HepG2 (cell line): ENCODE data around the gene ZNF322. TPM values are rescaled to one million over a fixed set of nuclear protein-coding genes. Genes with fewer than 3 reads are reported as not detected.

Source experiments
- ARNT ChIP-seq: fragments of 450-650 bp; IDR thresholded peaks from 2 replicates; pipeline ENCODE4 v1.6.1; 2017
- CBX1 ChIP-seq: IDR thresholded peaks from one replicate; pipeline ENCODE4 v1.6.1; 2016; ENCODE audit warnings: antibody characterized with exemption, low read depth
- CHD4 ChIP-seq: fragments of 200-600 bp; sonication (generic); IDR thresholded peaks from 2 replicates; pipeline ENCODE4 v1.7.0; 2017; ENCODE audit warnings: mild to moderate bottlenecking, low read length, borderline replicate concordance
- FOXA3 ChIP-seq: IDR thresholded peaks from 2 replicates; pipeline ENCODE4 v1.6.1; 2016; ENCODE audit warnings: missing genetic modification reagents, missing compliant biosample characterization
- GTF2F1 ChIP-seq: fragments of 150-350 bp; IDR thresholded peaks from 2 replicates; pipeline ENCODE4 v1.6.1; 2014; ENCODE audit warnings: low read length
- HMG20A ChIP-seq: IDR thresholded peaks from 2 replicates; pipeline ENCODE4 v1.6.1; 2016; ENCODE audit warnings: borderline replicate concordance
- KDM2A ChIP-seq: sonication (generic); formaldehyde crosslinking; IDR thresholded peaks from 2 replicates; pipeline ENCODE4 v1.4.0; 2020; ENCODE audit warnings: low read depth, missing genetic modification reagents, borderline replicate concordance
- KDM4B ChIP-seq: sonication (generic); formaldehyde crosslinking; IDR thresholded peaks from 2 replicates; pipeline ENCODE4 v1.4.0; 2020; ENCODE audit warnings: missing genetic modification reagents
- KDM6A ChIP-seq: IDR thresholded peaks from 2 replicates; pipeline ENCODE4 v1.6.1; 2016; ENCODE audit warnings: low read depth
- KMT2B ChIP-seq: IDR thresholded peaks from 2 replicates; pipeline ENCODE4 v1.6.1; 2016; ENCODE audit warnings: missing genetic modification reagents, missing compliant biosample characterization
- MEIS1 ChIP-seq: sonication (generic); formaldehyde crosslinking; IDR thresholded peaks from 2 replicates; pipeline ENCODE4 v1.9.0; 2021; ENCODE audit warnings: mild to moderate bottlenecking, missing genetic modification reagents, moderate library complexity, borderline replicate concordance
- MXD4 ChIP-seq: IDR thresholded peaks from 2 replicates; pipeline ENCODE4 v1.6.1; 2016; ENCODE audit warnings: mild to moderate bottlenecking, missing biosample characterization, missing genetic modification reagents
- MZF1 ChIP-seq: sonication (generic); formaldehyde crosslinking; IDR thresholded peaks from 2 replicates; pipeline ENCODE4 v1.8.1; 2023; ENCODE audit warnings: mild to moderate bottlenecking, missing genetic modification reagents, borderline replicate concordance
- NKX3-1 ChIP-seq: sonication (generic); formaldehyde crosslinking; IDR thresholded peaks from 2 replicates; pipeline ENCODE4 v1.5.0; 2020; ENCODE audit warnings: missing genetic modification reagents
- SKI ChIP-seq: fragments of 450-650 bp; IDR thresholded peaks from one replicate; pipeline ENCODE4 v1.6.1; 2018; ENCODE audit warnings: mild to moderate bottlenecking; ENCODE audit not compliant: partially characterized antibody
- SP1 ChIP-seq, 2 experiments: fragments of 450-650 bp in 1 of 2; sonication (generic) in 1 of 2; formaldehyde crosslinking in 1 of 2; IDR thresholded peaks; 2 replicates each; pipeline versions ENCODE4 v1.4.0 to v1.6.1; 2016 to 2020; ENCODE audit warnings: missing genetic modification reagents in 1 of 2
- SRF ChIP-seq: IDR thresholded peaks from 2 replicates; pipeline ENCODE4 v1.6.1; 2011; ENCODE audit warnings: mild to moderate bottlenecking, low read depth, low read length, moderate library complexity
- SRY ChIP-seq: sonication (generic); formaldehyde crosslinking; IDR thresholded peaks from 2 replicates; pipeline ENCODE4 v1.8.0; 2022; ENCODE audit warnings: mild to moderate bottlenecking, missing genetic modification reagents
- TCF7L2 ChIP-seq: IDR thresholded peaks from 2 replicates; pipeline ENCODE4 v1.6.1; 2011; ENCODE audit warnings: mild to moderate bottlenecking, low read depth, low read length, moderate library complexity
- TMF1 ChIP-seq: sonication (generic); formaldehyde crosslinking; IDR thresholded peaks from 2 replicates; pipeline ENCODE4 v1.8.1; 2022; ENCODE audit warnings: low read depth, missing genetic modification reagents
- YEATS2 ChIP-seq: sonication (generic); formaldehyde crosslinking; IDR thresholded peaks from 2 replicates; pipeline ENCODE4 v1.4.0; 2020; ENCODE audit warnings: missing genetic modification reagents, borderline replicate concordance
- ZBTB7B ChIP-seq: sonication (generic); formaldehyde crosslinking; IDR thresholded peaks from 2 replicates; pipeline ENCODE4 v1.4.0; 2020; ENCODE audit warnings: missing genetic modification reagents
- ZFYVE20 ChIP-seq: sonication (generic); formaldehyde crosslinking; IDR thresholded peaks from 2 replicates; pipeline ENCODE4 v1.8.0; 2023; ENCODE audit warnings: low read depth, mild to moderate bottlenecking, moderate library complexity, missing genetic modification reagents, borderline replicate concordance
- ZNF205 ChIP-seq: IDR thresholded peaks from 2 replicates; pipeline ENCODE4 v1.6.1; 2018; ENCODE audit warnings: missing biosample characterization, missing genetic modification reagents
- ZNF547 ChIP-seq: sonication (generic); formaldehyde crosslinking; IDR thresholded peaks from 2 replicates; pipeline ENCODE4 v1.5.1; 2020; ENCODE audit warnings: mild to moderate bottlenecking, missing genetic modification reagents
- polyA plus RNA-seq, 8 experiments: library from polyadenylated mRNA; depleted of rRNA in 3 of 8; stranded (reverse) in 7 of 8; unstranded in 1 of 8; fragments of >200 nt; fragmentation: Illumina TruSeq in 4 of 8; extraction: Trizol in 4 of 8; gene quantifications; 2 replicates each; pipeline versions ENCODE4 v1.2.1 to v1.2.3, GENCODE V29; 2011 to 2016; ENCODE audit warnings: low read depth in 4 of 8, missing spikeins in 1 of 8, mixed read lengths in 1 of 8; ENCODE audit not compliant: insufficient read depth in 1 of 8
- total RNA-seq, 5 experiments: library from RNA; depleted of rRNA; stranded (reverse); fragments of >200 nt; fragmentation: Illumina TruSeq; extraction: Trizol; gene quantifications; 2 replicates each; pipeline ENCODE4 v1.2.3, GENCODE V29; 2016; ENCODE audit warnings: low read depth in 1 of 5
- TF ChIP-seq, protein P1 (sequence below): IDR thresholded peaks from 2 replicates; pipeline ENCODE4 v1.6.1; 2016; ENCODE audit warnings: low read depth, control low read depth
- TF ChIP-seq, protein P2 (sequence below): sonication (generic); formaldehyde crosslinking; IDR thresholded peaks from 2 replicates; pipeline ENCODE4 v1.8.0; 2022; ENCODE audit warnings: missing genetic modification reagents, mild to moderate bottlenecking, moderate library complexity, borderline replicate concordance
- TF ChIP-seq, protein P3 (sequence below): conservative IDR thresholded peaks from 2 replicates; pipeline ENCODE4 v1.6.1; 2018; ENCODE audit warnings: missing genetic modification reagents

ZNF322 gene
- total and polyA plus RNA-seq, 2 of the 13 experiments (the other 11 are each of a cell fraction or from before 2014, with no cell fraction given), result 8.3 to 22.8 TPM

- TF ChIP-seq, protein P1, sequence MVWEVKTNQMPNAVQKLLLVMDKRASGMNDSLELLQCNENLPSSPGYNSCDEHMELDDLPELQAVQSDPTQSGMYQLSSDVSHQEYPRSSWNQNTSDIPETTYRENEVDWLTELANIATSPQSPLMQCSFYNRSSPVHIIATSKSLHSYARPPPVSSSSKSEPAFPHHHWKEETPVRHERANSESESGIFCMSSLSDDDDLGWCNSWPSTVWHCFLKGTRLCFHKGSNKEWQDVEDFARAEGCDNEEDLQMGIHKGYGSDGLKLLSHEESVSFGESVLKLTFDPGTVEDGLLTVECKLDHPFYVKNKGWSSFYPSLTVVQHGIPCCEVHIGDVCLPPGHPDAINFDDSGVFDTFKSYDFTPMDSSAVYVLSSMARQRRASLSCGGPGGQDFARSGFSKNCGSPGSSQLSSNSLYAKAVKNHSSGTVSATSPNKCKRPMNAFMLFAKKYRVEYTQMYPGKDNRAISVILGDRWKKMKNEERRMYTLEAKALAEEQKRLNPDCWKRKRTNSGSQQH (CRISPR knock-in tag), result 0 out of 2 replicates have a peak, but pooled peaks have one; percentile 78
- no peak for TF ChIP-seq SP1 (IDR thresholded peaks at IDR 0.05)
- TF ChIP-seq SP1 (CRISPR knock-in tag; IDR thresholded peaks at IDR 0.05), result 0 out of 2 replicates have a peak, but pooled peaks have one; percentile 34
- peak; percentile 90 for TF ChIP-seq ZNF205 (CRISPR knock-in tag)
- TF ChIP-seq, protein P2, sequence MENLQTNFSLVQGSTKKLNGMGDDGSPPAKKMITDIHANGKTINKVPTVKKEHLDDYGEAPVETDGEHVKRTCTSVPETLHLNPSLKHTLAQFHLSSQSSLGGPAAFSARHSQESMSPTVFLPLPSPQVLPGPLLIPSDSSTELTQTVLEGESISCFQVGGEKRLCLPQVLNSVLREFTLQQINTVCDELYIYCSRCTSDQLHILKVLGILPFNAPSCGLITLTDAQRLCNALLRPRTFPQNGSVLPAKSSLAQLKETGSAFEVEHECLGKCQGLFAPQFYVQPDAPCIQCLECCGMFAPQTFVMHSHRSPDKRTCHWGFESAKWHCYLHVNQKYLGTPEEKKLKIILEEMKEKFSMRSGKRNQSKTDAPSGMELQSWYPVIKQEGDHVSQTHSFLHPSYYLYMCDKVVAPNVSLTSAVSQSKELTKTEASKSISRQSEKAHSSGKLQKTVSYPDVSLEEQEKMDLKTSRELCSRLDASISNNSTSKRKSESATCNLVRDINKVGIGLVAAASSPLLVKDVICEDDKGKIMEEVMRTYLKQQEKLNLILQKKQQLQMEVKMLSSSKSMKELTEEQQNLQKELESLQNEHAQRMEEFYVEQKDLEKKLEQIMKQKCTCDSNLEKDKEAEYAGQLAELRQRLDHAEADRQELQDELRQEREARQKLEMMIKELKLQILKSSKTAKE (CRISPR knock-in tag), result 0 out of 2 replicates have a peak, but pooled peaks have one; percentile 30
- peak; percentile 70; the same call in 1 of the 2 replicates for TF ChIP-seq SRY (CRISPR knock-in tag)
- no peak for TF ChIP-seq SKI
- TF ChIP-seq KDM4B (CRISPR knock-in tag), result peak; percentile 84; the same call in 1 of the 2 replicates
- no peak for TF ChIP-seq SRF
- TF ChIP-seq ZFYVE20, result no peak
- TF ChIP-seq HMG20A (CRISPR knock-in tag), result peak; percentile 60; the same call in 1 of the 2 replicates
- no peak for TF ChIP-seq TMF1 (CRISPR knock-in tag)
- peak; percentile 66; the same call in 1 of the 2 replicates for TF ChIP-seq YEATS2 (CRISPR knock-in tag)
- TF ChIP-seq ZBTB7B (CRISPR knock-in tag), result peak; percentile 93
- TF ChIP-seq TCF7L2, result no peak
- peak; percentile 68 for TF ChIP-seq CBX1
- TF ChIP-seq ZNF547 (CRISPR knock-in tag), result 0 out of 2 replicates have a peak, but pooled peaks have one; percentile 29
- TF ChIP-seq GTF2F1, result no peak
- TF ChIP-seq KDM6A (CRISPR knock-in tag), result no peak
- peak; percentile 97 for TF ChIP-seq KDM2A
- peak; percentile 83 for TF ChIP-seq KMT2B (CRISPR knock-in tag)
- peak; percentile 78; the same call in 1 of the 2 replicates for TF ChIP-seq NKX3-1 (CRISPR knock-in tag)
- TF ChIP-seq, protein P3, sequence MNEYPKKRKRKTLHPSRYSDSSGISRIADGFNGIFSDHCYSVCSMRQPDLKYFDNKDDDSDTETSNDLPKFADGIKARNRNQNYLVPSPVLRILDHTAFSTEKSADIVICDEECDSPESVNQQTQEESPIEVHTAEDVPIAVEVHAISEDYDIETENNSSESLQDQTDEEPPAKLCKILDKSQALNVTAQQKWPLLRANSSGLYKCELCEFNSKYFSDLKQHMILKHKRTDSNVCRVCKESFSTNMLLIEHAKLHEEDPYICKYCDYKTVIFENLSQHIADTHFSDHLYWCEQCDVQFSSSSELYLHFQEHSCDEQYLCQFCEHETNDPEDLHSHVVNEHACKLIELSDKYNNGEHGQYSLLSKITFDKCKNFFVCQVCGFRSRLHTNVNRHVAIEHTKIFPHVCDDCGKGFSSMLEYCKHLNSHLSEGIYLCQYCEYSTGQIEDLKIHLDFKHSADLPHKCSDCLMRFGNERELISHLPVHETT, result peak; percentile 70; the same call in 1 of the 2 replicates
- TF ChIP-seq MEIS1, result no peak; the same call in 1 of the 2 replicates
- peak; percentile 80; the same call in 1 of the 2 replicates for TF ChIP-seq MZF1 (CRISPR knock-in tag)
- no peak for TF ChIP-seq ARNT
- 0 out of 2 replicates have a peak, but pooled peaks have one; percentile 30 for TF ChIP-seq CHD4
- TF ChIP-seq MXD4 (CRISPR knock-in tag), result peak; percentile 81
- TF ChIP-seq FOXA3 (CRISPR knock-in tag), result peak; percentile 81
Observed at GRCh38 chr6:26595669-26596269, 63.8 kb downstream of the ZNF322 start (continued).
